Measurements from ENCODE around the gene CLIP4. TPM values are rescaled to one million over a fixed set of nuclear protein-coding genes. Genes with fewer than 3 reads are reported as not detected.

CLIP4 gene
- total RNA-seq, 1 donor from 2014 or later, result 5.8 TPM

DNA sequence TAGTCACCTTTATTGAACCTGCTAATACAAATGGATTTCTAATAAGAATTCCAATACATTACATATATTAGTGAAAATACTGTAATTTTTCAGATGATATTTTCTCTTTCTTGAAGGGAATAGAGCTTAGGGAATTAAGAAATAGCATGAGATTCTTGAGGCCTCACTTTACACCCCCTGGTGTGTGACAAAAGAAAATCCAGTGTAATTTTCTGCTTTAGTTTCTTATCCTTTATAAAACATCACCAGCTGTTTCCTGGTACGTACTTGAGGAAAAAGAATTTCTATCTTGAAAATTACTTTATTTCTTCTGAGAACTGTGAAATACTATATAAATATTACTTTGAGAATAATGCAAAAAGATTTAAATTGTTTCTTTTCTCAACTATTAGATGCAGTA, 71.6 kb downstream of the CLIP4 start:
- POLR2A ChIA-PET, result no interaction called here
- TF ChIP-seq, protein P1, sequence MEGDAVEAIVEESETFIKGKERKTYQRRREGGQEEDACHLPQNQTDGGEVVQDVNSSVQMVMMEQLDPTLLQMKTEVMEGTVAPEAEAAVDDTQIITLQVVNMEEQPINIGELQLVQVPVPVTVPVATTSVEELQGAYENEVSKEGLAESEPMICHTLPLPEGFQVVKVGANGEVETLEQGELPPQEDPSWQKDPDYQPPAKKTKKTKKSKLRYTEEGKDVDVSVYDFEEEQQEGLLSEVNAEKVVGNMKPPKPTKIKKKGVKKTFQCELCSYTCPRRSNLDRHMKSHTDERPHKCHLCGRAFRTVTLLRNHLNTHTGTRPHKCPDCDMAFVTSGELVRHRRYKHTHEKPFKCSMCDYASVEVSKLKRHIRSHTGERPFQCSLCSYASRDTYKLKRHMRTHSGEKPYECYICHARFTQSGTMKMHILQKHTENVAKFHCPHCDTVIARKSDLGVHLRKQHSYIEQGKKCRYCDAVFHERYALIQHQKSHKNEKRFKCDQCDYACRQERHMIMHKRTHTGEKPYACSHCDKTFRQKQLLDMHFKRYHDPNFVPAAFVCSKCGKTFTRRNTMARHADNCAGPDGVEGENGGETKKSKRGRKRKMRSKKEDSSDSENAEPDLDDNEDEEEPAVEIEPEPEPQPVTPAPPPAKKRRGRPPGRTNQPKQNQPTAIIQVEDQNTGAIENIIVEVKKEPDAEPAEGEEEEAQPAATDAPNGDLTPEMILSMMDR (IDR thresholded peaks at IDR 0.05), result no peak
- intact Hi-C loops (cut with micrococcal nuclease), result no loop called here

DNA sequence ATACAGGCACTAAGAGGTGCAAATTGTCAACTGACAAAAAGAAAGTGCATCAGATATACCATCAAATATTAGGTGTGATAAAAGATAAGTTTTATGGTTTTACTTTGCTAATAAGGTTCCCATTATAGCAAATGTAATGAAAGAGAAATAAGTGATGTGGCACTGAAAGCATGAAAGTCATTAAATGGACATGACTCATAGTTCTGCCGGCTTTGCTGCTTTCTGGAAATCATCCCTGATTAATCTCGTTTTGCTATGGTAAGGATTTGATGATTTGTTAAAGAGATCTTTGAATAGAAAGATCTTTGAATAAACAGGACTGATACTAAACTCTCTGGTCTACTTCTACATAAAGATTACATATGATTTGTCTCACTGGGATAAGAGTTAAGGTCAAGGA, 72.7 kb downstream of the CLIP4 start:
- peaks cover 3% of the 10 kb centered on the region for H3K36me3 Mint-ChIP-seq (ENCODE audit: low read depth)
- H3K4me3 Mint-ChIP-seq, result no peak overlapping the region
- DNase-seq, result no peak
- peaks cover 8% of the 10 kb centered on the region for H3K4me1 Mint-ChIP-seq
- H3K27ac Mint-ChIP-seq, result no peak overlapping the region
- H3K27me3 Mint-ChIP-seq, result no peaks in the 10 kb centered on the region
- ChIA-PET POLR2A (no interaction called here), CTCF (no interaction called here)
- H3K9me3 Mint-ChIP-seq, result peaks cover 8% of the 10 kb centered on the region
- no peak for ATAC-seq (ENCODE audit: low read depth)
- TF ChIP-seq, protein P1 (IDR thresholded peaks at IDR 0.05), result no peak
- intact Hi-C loops (cut with micrococcal nuclease), result no loop called here

More for the DNA sequence above, 71.6 kb downstream of the CLIP4 start:
- CTCF ChIA-PET, result no interaction called here
- DNase-seq, result no peak
- ATAC-seq (ENCODE audit: low read depth), result no peak
- H3K36me3 Mint-ChIP-seq (ENCODE audit: low read depth), result peaks cover 6% of the 10 kb centered on the region
- peaks cover 8% of the 10 kb centered on the region for H3K9me3 Mint-ChIP-seq
- peaks cover 8% of the 10 kb centered on the region for H3K4me1 Mint-ChIP-seq
- no peak overlapping the region for H3K27ac Mint-ChIP-seq
- no peaks in the 10 kb centered on the region for H3K27me3 Mint-ChIP-seq
- H3K4me3 Mint-ChIP-seq, result no peak overlapping the region

DNA sequence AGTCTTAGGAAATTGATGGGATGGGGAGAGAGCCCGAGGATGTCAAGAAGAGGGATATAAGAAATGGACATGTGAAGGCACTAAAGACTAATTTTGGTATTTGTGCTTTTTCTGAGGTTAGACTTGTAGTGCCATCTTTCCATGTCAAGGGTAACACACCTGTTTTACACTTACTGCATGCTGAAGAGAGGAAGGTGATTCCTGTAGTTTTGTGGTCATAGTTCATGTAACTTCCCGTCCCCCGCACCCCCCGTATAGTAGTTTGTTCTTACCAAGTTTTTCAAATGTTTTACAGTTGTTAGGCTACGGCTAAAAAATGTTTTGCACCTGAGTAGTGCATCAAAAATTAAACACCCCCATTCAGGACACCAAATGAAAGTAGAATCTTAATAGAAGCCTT, 73.8 kb downstream of the CLIP4 start:
- Mint-ChIP-seq H3K4me3 (no peak overlapping the region), H3K27ac (no peak overlapping the region), H3K4me1 (peaks cover 8% of the 10 kb centered on the region), H3K36me3 (ENCODE audit: low read depth) (peaks cover 3% of the 10 kb centered on the region), H3K9me3 (peaks cover 8% of the 10 kb centered on the region), H3K27me3 (no peaks in the 10 kb centered on the region)
- POLR2A ChIA-PET, result no interaction called here
- no peak for DNase-seq
- peak; percentile 21 for ATAC-seq (ENCODE audit: low read depth)
- CTCF ChIA-PET, result no interaction called here
- intact Hi-C loops (cut with micrococcal nuclease), result no loop called here
- TF ChIP-seq, protein P1 (IDR thresholded peaks at IDR 0.05), result no peak

DNA sequence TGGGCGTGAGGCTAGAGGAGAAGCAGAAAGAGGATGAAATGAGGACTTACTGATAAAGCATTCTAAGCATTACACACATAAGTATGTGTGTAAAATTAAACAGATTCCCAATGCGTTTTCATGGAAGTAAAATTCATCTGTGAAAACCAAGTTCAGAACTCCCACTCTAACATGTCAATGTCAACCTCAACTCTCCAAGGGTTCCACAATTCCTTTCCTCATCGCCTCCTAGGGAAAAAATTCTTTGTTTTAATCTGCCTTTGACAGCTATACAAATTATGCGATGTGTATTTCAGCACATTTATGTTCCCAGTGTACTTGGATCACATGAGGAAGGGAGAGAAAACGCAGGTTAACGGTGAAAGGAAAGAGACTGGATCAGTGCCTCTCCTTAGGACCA, 76.6 kb downstream of the CLIP4 start:
- Mint-ChIP-seq H3K4me1 (peaks cover 10% of the 10 kb centered on the region), H3K27me3 (no peaks in the 10 kb centered on the region), H3K36me3 (ENCODE audit: low read depth) (peaks cover 3% of the 10 kb centered on the region), H3K4me3 (no peak overlapping the region), H3K27ac (no peak overlapping the region), H3K9me3 (peaks cover 8% of the 10 kb centered on the region)
- TF ChIP-seq, protein P1 (IDR thresholded peaks at IDR 0.05), result no peak
- intact Hi-C loops (cut with micrococcal nuclease), result loop anchor here (10.0 kb wide), 1 partner anchor 1487 kb away; no protein-coding TSS in a partner anchor
- no peak for DNase-seq
- ChIA-PET POLR2A (no interaction called here), CTCF (no interaction called here)
- no peak for ATAC-seq (ENCODE audit: low read depth)

DNA sequence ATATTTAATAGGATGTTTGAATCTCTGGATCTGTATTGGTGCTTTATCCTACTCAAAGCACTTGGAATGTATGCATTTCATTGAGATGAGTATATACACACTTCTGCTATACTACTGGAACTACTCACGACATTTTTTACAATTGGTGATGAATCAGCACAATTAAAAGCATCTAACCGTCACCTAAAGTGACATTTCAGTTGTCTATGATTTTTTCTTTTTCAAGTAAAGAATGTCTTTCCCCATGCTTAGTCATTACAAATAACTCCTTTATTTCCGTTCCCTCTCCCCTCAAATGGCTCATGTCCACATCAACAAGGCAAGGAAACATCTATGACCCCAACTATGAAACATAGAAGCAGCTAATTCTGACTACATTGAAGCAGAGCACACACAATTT, 77.3 kb downstream of the CLIP4 start:
- Mint-ChIP-seq H3K27ac (no peak overlapping the region), H3K27me3 (no peaks in the 10 kb centered on the region), H3K9me3 (peaks cover 6% of the 10 kb centered on the region), H3K4me1 (peaks cover 12% of the 10 kb centered on the region), H3K36me3 (ENCODE audit: low read depth) (peaks cover 3% of the 10 kb centered on the region), H3K4me3 (no peak overlapping the region)
- DNase-seq, result no peak
- no peak for ATAC-seq (ENCODE audit: low read depth)
- ChIA-PET POLR2A (no interaction called here), CTCF (no interaction called here)
- intact Hi-C loops (cut with micrococcal nuclease), result loop anchor here (10.0 kb wide), 1 partner anchor 1488 kb away; no protein-coding TSS in a partner anchor
- TF ChIP-seq, protein P1 (IDR thresholded peaks at IDR 0.05), result no peak
